GM19238 (cell line): ENCODE measurements around the gene PCDHB3.
"Not testable (repeated sequence)": the region's sequence is repeated elsewhere in the genome, so short reads cannot be mapped to it uniquely, and the experiment has no call there.

ENCODE experiments used
- DNase-seq: peaks from one replicate; pipeline ENCODE4 v3.0.0; 2011; ENCODE audit warnings: low spot score; ENCODE audit not compliant: insufficient read length

PCDHB3 gene

DNA sequence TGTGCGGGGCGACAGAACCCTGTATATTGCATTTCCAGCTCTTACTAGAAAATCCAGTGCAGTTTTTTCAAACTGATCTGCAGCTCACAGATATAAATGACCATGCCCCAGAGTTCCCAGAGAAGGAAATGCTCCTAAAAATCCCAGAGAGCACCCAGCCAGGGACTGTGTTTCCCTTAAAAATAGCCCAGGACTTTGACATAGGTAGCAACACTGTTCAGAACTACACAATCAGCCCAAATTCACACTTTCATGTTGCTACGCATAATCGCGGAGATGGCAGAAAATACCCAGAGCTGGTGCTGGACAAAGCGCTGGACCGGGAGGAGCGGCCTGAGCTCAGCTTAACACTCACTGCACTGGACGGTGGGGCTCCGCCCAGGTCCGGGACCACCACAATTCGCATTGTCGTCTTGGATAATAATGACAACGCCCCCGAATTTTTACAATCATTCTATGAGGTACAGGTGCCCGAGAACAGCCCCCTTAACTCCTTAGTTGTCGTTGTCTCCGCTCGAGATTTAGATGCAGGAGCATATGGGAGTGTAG, 35.5 kb downstream of the PCDHB3 start:
- DNase-seq, result no peak

DNA sequence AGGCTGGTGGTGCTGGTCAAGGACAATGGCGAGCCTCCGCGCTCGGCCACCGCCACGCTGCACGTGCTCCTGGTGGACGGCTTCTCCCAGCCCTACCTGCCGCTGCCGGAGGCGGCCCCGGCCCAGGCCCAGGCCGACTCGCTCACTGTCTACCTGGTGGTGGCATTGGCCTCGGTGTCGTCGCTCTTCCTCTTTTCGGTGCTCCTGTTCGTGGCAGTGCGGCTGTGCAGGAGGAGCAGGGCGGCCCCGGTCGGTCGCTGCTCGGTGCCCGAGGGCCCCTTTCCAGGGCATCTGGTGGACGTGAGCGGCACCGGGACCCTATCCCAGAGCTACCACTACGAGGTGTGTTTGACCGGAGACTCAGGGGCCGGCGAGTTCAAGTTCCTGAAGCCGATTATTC, 37.1 kb downstream of the PCDHB3 start:
- DNase-seq, result not testable (repeated sequence)

DNA sequence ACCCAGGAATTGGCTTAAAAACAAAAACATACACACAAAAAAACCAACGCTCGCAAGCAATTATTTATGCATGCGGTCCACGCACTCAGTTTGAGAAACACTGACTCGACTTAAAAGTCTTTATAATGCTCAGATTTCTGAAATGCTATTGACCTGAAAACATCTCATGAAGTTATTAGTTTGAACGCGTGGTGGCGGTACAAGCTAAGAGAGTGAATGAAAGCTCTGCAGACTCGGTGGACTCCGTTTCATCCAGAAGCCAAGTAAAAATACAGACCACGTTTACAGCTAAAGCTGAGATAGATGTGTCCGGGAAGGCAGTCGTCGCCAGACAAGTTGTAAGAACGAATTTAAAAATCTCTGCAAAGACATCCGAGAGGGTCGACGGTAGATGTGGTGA, 49.5 kb downstream of the PCDHB3 start, which contains the start of gene PCDHB6:
Gene PCDHB6, plus strand, starts transcription at position 246 of the 400 bp plus-strand sequence. CDS start 201 bp downstream, outside the sequence.
- DNase-seq, result no peak

DNA sequence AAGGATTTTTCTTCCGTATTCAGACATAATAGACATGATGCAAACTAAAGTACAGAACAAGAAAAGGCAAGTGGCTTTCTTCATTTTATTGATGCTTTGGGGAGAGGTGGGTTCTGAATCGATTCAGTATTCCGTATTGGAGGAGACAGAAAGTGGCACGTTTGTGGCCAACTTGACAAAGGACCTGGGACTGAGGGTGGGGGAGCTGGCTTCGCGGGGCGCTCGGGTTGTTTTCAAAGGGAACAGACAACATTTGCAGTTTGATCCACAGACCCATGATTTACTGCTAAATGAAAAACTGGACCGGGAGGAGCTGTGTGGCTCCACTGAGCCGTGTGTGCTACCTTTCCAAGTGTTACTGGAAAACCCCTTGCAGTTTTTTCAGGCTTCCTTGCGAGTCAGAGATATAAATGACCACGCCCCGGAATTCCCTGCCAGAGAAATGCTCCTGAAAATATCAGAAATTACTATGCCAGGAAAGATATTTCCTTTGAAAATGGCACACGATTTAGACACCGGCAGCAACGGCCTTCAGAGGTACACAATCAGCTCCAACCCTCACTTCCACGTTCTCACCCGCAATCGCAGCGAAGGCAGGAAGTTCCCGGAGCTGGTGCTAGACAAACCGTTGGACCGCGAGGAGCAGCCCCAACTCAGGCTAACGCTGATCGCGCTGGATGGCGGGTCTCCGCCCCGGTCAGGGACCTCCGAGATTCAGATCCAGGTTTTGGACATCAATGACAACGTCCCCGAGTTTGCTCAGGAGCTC, 50.1 kb downstream of the PCDHB3 start:
- no peak for DNase-seq

DNA sequence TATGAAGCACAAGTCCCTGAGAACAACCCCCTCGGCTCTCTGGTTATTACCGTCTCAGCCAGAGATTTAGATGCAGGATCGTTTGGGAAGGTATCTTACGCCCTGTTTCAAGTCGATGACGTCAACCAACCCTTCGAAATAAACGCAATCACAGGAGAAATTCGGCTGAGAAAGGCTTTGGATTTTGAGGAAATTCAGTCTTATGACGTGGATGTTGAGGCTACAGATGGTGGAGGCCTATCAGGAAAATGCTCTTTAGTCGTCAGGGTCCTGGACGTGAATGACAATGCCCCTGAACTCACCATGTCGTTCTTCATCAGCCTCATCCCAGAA, 50.7 kb downstream of the PCDHB3 start:
- DNase-seq, result no peak

DNA sequence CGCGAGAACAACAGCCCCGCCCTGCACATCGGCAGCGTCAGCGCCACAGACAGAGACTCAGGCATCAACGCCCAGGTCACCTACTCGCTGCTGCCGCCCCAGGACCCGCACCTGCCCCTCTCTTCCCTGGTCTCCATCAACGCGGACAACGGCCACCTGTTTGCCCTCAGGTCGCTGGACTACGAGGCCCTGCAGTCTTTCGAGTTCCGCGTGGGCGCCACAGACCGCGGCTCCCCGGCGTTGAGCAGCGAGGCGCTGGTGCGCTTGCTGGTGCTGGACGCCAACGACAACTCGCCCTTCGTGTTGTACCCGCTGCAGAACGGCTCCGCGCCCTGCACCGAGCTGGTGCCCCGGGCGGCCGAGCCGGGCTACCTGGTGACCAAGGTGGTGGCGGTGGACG, 51.4 kb downstream of the PCDHB3 start:
- DNase-seq, result not testable (repeated sequence)

DNA sequence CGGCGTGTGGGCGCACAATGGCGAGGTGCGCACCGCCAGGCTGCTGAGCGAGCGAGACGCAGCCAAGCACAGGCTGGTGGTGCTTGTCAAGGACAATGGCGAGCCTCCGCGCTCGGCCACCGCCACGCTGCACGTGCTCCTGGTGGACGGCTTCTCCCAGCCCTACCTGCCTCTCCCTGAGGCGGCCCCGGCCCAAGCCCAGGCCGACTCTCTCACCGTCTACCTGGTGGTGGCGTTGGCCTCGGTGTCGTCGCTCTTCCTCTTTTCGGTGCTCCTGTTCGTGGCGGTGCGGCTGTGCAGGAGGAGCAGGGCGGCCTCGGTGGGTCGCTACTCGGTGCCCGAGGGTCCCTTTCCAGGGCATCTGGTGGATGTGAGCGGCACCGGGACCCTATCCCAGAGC, 51.8 kb downstream of the PCDHB3 start:
- not testable (repeated sequence) for DNase-seq
